HepG2 (cell line): ENCODE results near the gene TXN2. TPM values are rescaled to one million over a fixed set of nuclear protein-coding genes. Genes with fewer than 3 reads are reported as not detected.
A peak's percentile ranks its signal among the peaks of the same experiment; 100 is the strongest.

Experiments used
- ADNP ChIP-seq: sonication (generic); formaldehyde crosslinking; IDR thresholded peaks from 2 replicates; pipeline ENCODE4 v1.4.0; 2020; ENCODE audit warnings: missing genetic modification reagents
- FOXO1 ChIP-seq: sonication (generic); formaldehyde crosslinking; IDR thresholded peaks from 2 replicates; pipeline ENCODE4 v1.4.0; 2020; ENCODE audit warnings: missing genetic modification reagents
- HNRNPL ChIP-seq: fragments of 200-400 bp; formaldehyde crosslinking; IDR thresholded peaks from 2 replicates; pipeline ENCODE4 v1.6.1; 2017; ENCODE audit warnings: mild to moderate bottlenecking, low read depth, low read length
- JDP2 ChIP-seq: sonication (generic); formaldehyde crosslinking; IDR thresholded peaks from 2 replicates; pipeline ENCODE4 v1.8.1; 2022; ENCODE audit warnings: missing genetic modification reagents, borderline replicate concordance
- MYC ChIP-seq: sonication (generic); formaldehyde crosslinking; IDR thresholded peaks from 2 replicates; pipeline ENCODE4 v1.9.0; 2021; ENCODE audit warnings: missing genetic modification reagents, borderline replicate concordance
- ZC3H4 ChIP-seq: sonication (generic); formaldehyde crosslinking; IDR thresholded peaks from 2 replicates; pipeline ENCODE4 v1.4.0; 2020; ENCODE audit warnings: missing genetic modification reagents, borderline replicate concordance
- ZNF33A ChIP-seq: sonication (generic); formaldehyde crosslinking; IDR thresholded peaks from 2 replicates; pipeline ENCODE4 v1.5.1; 2020; ENCODE audit warnings: missing genetic modification reagents, mild to moderate bottlenecking, moderate library complexity, borderline replicate concordance
- ZNF558 ChIP-seq: sonication (generic); formaldehyde crosslinking; IDR thresholded peaks from 2 replicates; pipeline ENCODE4 v1.9.0; 2022; ENCODE audit warnings: mild to moderate bottlenecking, missing genetic modification reagents, borderline replicate concordance
- polyA plus RNA-seq, 8 experiments: library from polyadenylated mRNA; depleted of rRNA in 3 of 8; stranded (reverse) in 7 of 8; unstranded in 1 of 8; fragments of >200 nt; fragmentation: Illumina TruSeq in 4 of 8; extraction: Trizol in 4 of 8; gene quantifications; 2 replicates each; pipeline versions ENCODE4 v1.2.1 to v1.2.3, GENCODE V29; 2011 to 2016; ENCODE audit warnings: low read depth in 4 of 8, missing spikeins in 1 of 8, mixed read lengths in 1 of 8; ENCODE audit not compliant: insufficient read depth in 1 of 8
- total RNA-seq, 5 experiments: library from RNA; depleted of rRNA; stranded (reverse); fragments of >200 nt; fragmentation: Illumina TruSeq; extraction: Trizol; gene quantifications; 2 replicates each; pipeline ENCODE4 v1.2.3, GENCODE V29; 2016; ENCODE audit warnings: low read depth in 1 of 5
- TF ChIP-seq, protein P1 (sequence below): sonication (generic); formaldehyde crosslinking; conservative IDR thresholded peaks from 2 replicates; pipeline ENCODE4 v1.4.0; 2020; ENCODE audit warnings: missing genetic modification reagents
- TF ChIP-seq, protein P2 (sequence below): sonication (generic); formaldehyde crosslinking; IDR thresholded peaks from 2 replicates; pipeline ENCODE4 v1.8.0; 2022; ENCODE audit warnings: mild to moderate bottlenecking, missing genetic modification reagents, moderate library complexity
- TF ChIP-seq, protein P3 (sequence below): IDR thresholded peaks from 2 replicates; pipeline ENCODE4 v1.6.1; 2016; ENCODE audit warnings: mild to moderate bottlenecking
- TF ChIP-seq, protein P4 (sequence below): sonication (generic); formaldehyde crosslinking; IDR thresholded peaks from 2 replicates; pipeline ENCODE4 v1.8.1; 2023; ENCODE audit warnings: mild to moderate bottlenecking, moderate library complexity, missing genetic modification reagents
- TF ChIP-seq, protein P5 (sequence below): IDR thresholded peaks from 2 replicates; pipeline ENCODE4 v1.6.1; 2016; ENCODE audit warnings: control low read depth
- TF ChIP-seq, protein P6 (sequence below): sonication (generic); formaldehyde crosslinking; IDR thresholded peaks from 2 replicates; pipeline ENCODE4 v1.5.0; 2020; ENCODE audit warnings: missing genetic modification reagents
- TF ChIP-seq, protein P7 (sequence below): sonication (generic); formaldehyde crosslinking; IDR thresholded peaks from 2 replicates; pipeline ENCODE4 v1.9.0; 2022; ENCODE audit warnings: missing genetic modification reagents, mild to moderate bottlenecking, borderline replicate concordance

Gene TXN2
- total and polyA plus RNA-seq, 2 of the 13 experiments (the other 11 are each of a cell fraction or from before 2014, with no cell fraction given) = 41.4 to 109 TPM

DNA sequence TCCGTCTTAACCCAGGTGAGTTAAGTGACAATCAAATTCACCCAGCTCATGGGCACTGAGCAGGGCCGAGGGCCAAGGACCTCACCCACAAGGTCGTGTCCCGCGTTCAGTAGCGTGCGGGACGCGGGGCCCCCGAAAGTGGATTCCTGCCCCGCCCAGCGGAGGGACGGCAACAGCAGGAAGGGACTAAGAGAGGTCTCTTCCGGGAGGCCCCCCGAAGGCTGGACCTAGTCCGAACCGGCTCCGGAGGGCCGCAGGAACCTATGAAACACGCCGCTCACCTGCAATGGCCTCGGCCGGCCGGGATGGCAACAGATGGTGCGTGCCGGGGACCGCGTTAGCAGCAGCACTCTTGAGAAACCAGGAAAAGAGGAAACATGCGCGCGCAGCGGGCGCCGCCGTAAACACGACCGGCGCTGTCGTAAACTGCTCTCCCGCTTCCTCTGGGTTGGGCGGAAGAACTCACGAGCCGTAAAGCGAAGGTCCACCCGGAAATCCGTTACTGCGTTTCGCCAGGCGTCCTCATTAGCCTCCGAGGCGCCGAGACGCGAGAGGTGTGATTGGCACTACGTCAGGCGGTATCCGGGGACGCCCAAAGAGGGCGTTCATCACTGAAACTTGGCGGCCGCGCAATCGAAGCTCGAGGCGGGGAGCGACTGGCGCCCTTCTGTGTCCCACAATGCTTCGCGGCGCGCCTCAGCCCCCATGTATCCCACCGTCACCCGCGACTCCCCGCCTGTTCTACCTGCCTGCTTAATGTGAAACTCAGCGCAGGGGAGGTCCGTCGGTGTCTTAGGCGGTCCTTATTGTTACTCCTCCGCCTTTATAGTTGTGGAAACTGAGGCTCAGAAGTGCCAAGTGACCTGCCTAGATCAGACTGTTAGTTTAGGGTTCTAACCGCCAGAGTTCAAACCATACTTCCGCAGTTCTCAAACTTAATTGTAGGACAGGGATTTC, 47.6 kb upstream of the TXN2 start, which contains the start of gene EIF3D (continued):
- TF ChIP-seq, protein P1, sequence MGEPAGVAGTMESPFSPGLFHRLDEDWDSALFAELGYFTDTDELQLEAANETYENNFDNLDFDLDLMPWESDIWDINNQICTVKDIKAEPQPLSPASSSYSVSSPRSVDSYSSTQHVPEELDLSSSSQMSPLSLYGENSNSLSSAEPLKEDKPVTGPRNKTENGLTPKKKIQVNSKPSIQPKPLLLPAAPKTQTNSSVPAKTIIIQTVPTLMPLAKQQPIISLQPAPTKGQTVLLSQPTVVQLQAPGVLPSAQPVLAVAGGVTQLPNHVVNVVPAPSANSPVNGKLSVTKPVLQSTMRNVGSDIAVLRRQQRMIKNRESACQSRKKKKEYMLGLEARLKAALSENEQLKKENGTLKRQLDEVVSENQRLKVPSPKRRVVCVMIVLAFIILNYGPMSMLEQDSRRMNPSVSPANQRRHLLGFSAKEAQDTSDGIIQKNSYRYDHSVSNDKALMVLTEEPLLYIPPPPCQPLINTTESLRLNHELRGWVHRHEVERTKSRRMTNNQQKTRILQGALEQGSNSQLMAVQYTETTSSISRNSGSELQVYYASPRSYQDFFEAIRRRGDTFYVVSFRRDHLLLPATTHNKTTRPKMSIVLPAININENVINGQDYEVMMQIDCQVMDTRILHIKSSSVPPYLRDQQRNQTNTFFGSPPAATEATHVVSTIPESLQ = no peak
- TF ChIP-seq, protein P2, sequence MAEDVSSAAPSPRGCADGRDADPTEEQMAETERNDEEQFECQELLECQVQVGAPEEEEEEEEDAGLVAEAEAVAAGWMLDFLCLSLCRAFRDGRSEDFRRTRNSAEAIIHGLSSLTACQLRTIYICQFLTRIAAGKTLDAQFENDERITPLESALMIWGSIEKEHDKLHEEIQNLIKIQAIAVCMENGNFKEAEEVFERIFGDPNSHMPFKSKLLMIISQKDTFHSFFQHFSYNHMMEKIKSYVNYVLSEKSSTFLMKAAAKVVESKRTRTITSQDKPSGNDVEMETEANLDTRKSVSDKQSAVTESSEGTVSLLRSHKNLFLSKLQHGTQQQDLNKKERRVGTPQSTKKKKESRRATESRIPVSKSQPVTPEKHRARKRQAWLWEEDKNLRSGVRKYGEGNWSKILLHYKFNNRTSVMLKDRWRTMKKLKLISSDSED (CRISPR knock-in tag) = no peak
- TF ChIP-seq ZC3H4 = no peak
- TF ChIP-seq, protein P3, sequence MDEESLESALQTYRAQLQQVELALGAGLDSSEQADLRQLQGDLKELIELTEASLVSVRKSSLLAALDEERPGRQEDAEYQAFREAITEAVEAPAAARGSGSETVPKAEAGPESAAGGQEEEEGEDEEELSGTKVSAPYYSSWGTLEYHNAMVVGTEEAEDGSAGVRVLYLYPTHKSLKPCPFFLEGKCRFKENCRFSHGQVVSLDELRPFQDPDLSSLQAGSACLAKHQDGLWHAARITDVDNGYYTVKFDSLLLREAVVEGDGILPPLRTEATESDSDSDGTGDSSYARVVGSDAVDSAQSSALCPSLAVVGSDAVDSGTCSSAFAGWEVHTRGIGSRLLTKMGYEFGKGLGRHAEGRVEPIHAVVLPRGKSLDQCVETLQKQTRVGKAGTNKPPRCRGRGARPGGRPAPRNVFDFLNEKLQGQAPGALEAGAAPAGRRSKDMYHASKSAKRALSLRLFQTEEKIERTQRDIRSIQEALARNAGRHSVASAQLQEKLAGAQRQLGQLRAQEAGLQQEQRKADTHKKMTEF (CRISPR knock-in tag) = peak; percentile 86
- no peak for TF ChIP-seq ADNP (CRISPR knock-in tag)
- TF ChIP-seq FOXO1 (CRISPR knock-in tag) = peak; percentile 81
- no peak for TF ChIP-seq ZNF33A (CRISPR knock-in tag)
- TF ChIP-seq, protein P4, sequence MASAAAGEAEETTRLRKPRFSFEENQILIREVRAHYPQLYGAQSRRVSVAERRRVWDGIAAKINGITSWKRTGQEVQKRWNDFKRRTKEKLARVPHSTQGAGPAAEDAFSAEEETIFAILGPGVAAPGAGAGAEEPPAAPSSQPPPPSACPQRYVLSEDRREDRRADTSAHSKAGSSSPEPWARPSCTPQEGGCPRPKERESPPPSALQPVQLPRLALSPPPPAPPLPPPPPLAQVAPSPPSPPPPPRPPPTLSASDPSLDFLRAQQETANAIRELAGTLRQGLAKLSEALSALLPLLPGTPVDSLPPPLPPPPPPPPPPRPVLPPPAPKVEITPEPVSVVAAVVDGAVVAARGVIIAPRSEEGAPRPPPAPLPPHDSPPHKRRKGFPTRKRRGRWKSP (CRISPR knock-in tag) = no peak; the same call in 1 of the 2 replicates
- TF ChIP-seq, protein P5, sequence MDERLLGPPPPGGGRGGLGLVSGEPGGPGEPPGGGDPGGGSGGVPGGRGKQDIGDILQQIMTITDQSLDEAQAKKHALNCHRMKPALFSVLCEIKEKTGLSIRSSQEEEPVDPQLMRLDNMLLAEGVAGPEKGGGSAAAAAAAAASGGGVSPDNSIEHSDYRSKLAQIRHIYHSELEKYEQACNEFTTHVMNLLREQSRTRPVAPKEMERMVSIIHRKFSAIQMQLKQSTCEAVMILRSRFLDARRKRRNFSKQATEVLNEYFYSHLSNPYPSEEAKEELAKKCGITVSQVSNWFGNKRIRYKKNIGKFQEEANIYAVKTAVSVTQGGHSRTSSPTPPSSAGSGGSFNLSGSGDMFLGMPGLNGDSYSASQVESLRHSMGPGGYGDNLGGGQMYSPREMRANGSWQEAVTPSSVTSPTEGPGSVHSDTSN = peak; percentile 71
- TF ChIP-seq, protein P6, sequence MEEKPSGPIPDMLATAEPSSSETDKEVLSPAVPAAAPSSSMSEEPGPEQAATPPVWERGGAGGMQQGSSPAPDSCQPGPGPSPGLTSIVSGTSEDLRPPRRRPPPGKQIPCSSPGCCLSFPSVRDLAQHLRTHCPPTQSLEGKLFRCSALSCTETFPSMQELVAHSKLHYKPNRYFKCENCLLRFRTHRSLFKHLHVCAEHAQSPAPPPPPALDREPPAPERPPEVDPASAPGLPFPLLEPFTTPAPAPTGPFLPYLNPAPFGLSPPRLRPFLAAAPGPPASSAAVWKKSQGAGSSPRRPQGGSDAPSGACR (CRISPR knock-in tag) = 0 out of 2 replicates have a peak, but pooled peaks have one; percentile 48
- TF ChIP-seq ZNF558 = 0 out of 2 replicates have a peak, but pooled peaks have one; percentile 50
- TF ChIP-seq, protein P7, sequence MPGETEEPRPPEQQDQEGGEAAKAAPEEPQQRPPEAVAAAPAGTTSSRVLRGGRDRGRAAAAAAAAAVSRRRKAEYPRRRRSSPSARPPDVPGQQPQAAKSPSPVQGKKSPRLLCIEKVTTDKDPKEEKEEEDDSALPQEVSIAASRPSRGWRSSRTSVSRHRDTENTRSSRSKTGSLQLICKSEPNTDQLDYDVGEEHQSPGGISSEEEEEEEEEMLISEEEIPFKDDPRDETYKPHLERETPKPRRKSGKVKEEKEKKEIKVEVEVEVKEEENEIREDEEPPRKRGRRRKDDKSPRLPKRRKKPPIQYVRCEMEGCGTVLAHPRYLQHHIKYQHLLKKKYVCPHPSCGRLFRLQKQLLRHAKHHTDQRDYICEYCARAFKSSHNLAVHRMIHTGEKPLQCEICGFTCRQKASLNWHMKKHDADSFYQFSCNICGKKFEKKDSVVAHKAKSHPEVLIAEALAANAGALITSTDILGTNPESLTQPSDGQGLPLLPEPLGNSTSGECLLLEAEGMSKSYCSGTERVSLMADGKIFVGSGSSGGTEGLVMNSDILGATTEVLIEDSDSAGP (CRISPR knock-in tag) = peak; percentile 94
- TF ChIP-seq HNRNPL = peak; percentile 77; the same call in 1 of the 2 replicates
- no peak for TF ChIP-seq JDP2 (CRISPR knock-in tag)
- peak; percentile 98 for TF ChIP-seq MYC
